WI38 (cell line): ENCODE measurements around the gene PPP1R3G.
A peak's percentile ranks its signal among the peaks of the same experiment; 100 is the strongest.

Experiments
- H3K4me3 ChIP-seq: 2 replicates; pipeline ENCODE4 v1.5.1; 2011; ENCODE audit warnings: low read depth, mild to moderate bottlenecking, control low read depth, low read length
- TF ChIP-seq, protein P1 (sequence below): IDR thresholded peaks from 2 replicates; pipeline ENCODE4 v1.5.1; 2012; ENCODE audit warnings: low read depth, mild to moderate bottlenecking, control low read depth, low read length

Gene PPP1R3G

DNA sequence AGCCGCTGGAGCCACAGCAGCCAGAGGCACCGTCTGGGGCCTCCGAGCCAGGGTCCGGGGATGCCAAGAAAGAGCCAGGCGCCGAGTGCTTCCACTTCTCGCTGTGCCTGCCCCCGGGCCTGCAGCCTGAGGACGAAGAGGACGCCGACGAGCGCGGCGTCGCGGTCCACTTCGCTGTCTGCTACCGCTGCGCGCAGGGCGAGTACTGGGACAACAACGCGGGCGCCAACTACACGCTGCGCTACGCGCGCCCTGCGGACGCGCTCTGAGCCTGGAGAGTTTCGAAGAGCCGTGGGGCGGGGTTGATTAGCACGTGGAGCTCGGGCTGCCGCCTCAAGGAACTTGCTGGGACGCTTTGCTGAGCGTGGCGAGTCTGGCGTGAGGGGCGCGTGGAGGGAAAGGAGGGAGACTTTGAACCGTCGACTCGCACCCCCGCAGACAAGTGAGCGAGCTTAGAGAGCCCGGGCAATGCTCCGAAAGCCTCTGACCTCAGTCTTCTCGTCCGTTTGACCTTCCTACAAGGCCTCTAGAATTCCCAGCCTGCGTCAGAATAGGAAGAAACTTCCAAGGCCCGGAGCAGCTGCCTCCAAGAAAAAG lies 1.3 kb downstream of the PPP1R3G start:
- TF ChIP-seq, protein P1, sequence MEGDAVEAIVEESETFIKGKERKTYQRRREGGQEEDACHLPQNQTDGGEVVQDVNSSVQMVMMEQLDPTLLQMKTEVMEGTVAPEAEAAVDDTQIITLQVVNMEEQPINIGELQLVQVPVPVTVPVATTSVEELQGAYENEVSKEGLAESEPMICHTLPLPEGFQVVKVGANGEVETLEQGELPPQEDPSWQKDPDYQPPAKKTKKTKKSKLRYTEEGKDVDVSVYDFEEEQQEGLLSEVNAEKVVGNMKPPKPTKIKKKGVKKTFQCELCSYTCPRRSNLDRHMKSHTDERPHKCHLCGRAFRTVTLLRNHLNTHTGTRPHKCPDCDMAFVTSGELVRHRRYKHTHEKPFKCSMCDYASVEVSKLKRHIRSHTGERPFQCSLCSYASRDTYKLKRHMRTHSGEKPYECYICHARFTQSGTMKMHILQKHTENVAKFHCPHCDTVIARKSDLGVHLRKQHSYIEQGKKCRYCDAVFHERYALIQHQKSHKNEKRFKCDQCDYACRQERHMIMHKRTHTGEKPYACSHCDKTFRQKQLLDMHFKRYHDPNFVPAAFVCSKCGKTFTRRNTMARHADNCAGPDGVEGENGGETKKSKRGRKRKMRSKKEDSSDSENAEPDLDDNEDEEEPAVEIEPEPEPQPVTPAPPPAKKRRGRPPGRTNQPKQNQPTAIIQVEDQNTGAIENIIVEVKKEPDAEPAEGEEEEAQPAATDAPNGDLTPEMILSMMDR = no peak
- peak overlapping the region; percentile 57 for H3K4me3 ChIP-seq

DNA sequence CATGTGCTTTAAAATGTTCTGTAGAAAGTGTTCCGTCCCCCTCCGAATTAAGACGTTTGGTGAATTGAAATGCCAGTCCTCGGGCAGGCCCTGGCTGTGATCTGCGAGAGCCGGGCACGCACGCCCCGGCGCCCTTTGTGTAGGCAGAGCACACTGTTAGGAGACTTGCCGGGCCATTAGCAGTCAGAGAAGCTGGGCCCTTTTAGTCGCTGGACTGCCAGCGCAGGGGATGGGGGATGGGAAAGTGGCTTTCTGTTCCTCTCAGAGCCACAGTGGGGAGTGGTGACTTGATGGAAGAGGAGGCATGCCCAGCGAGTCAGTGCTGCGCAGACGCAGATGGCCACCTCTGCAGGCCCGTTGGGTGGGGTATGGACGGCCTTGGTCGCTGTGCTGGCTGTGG lies 2.2 kb downstream of the PPP1R3G start:
- TF ChIP-seq, protein P1 = no peak
- H3K4me3 ChIP-seq = no peak overlapping the region

DNA sequence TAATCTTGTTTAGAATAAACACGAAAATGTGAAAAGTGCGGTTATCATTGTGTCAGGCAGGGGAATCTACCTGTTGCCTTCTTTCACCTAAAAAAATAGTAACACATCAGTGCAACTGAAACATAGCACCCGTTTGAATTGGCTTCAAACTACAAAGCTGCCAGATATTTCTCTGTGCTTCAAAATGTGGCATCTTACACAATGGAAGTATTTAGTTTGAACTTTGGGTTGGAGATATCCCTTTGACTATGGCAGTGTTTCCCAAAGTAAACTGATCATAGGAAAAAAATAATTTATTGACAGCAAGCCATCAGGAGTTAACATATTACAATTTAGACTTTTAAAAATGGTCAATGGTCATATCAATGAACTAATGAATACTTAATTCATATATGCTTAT lies 3.6 kb downstream of the PPP1R3G start:
- TF ChIP-seq, protein P1 = no peak
- H3K4me3 ChIP-seq = no peak overlapping the region

DNA sequence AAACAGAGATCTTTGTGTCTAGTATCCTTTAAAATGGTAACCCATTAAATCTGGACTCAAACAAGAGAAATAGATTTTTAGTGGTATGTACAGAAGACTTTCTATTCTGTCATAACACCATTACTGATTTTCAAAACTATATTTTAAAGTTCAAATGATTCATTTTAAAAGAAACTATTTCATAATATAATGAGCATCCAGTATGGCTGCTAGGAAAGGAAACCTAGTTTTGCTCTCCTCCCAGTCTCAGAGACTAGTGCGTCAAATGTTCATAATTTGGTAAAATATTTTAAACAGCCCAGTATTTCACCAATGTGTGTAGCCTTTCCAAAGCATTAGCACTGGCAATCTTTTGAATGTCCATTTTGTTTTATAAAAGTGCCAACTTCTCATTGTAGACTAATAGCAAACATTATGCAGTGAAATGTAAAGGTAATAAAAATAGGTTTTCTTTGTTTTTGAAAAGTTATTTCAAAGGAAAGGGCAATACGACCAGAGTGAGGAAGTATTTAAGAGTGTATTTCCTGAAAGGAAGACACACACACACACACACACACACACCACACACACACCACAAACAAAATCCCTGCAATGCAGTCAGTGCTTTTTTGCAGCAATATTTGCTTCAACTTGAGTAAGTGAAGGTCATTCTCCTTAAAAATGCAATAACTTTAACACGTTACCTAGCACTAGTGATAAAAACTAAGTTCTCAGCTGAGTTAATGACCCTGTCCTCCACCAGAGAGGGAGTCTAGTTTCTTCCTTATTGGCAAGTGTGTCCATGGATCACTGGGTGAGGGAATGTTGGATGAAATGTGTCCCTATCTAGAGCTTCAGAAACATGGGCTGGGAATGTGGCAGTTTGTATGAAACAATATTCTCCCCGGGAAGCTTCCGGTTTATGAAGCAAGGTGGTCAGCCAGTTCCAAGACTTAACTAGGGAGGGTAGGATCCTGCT lies 4.6 kb downstream of the PPP1R3G start:
- TF ChIP-seq, protein P1 = no peak

DNA sequence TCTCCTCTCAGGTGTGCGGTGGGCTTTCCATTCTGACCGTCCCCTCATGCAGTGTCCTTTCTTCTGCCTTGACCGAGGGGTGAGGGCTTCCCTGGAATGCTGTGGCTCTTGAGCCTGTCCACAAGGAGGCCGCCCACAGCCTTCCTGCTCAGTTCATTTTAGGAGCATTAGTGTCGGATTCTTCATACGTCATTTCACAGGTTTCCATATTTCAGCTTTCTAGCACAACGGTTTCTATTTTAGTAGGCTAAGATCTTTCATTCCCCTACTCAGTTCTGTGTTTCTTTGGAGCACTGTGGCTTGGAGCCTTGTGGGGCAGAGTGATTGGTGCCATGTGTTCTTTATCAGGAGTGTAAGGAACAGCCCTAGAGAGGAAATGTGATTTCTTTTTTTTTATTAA lies 5.5 kb downstream of the PPP1R3G start:
- H3K4me3 ChIP-seq = no peak overlapping the region
- TF ChIP-seq, protein P1 = no peak

More for the DNA sequence above, 4.6 kb downstream of the PPP1R3G start:
- no peak overlapping the region for H3K4me3 ChIP-seq

DNA sequence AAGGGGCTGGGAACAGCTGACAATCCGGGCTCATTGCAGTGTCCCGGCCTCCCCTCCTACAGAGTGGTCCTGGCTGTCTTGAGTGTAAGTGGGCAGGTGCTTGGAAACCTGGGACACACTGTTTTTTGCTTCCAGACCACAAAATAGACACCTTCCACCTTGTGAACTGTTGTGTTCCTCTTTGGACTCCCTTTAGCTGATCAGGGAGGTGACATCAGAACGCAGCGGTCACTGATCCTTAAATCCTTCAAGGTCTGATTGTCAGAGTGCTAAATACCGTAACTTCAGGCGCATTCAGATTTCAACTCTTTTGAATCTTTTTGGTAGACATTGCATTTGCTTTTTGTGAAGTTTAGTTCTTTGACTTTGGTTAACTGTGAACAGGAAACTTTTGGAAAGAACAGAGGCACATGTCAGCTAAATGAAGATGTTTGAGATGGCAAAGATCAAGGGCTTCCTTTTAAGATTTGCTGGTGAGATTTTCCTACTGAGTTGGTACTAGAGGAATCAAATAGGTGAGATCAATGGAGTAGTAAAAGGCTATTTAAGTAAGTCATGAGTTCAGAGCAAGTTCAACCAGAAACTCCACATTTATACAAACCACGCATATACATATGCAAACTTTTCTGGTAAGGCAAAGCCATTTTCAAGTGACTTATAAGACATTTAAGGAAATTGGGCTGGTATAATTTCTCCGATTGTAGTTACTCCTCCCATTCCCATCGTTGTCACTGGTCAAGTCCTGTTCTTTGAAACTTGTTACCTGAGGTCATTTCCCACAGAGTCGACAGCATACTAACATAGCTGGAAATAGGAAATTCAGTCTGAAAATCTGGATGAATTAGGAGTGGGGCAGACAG lies 6.3 kb downstream of the PPP1R3G start:
- TF ChIP-seq, protein P1 = no peak
- no peak overlapping the region for H3K4me3 ChIP-seq
